NCI-H1694 (cell line): ENCODE results near the gene BOLA3.
"Not testable (repeated sequence)": the region's sequence is repeated elsewhere in the genome, so short reads cannot be mapped to it uniquely, and the experiment has no call there.

Experiments
- DNase-seq: peaks from one replicate; lab custom pipeline; 2025; lab: John Stamatoyannopoulos, UW

BOLA3 gene

DNA sequence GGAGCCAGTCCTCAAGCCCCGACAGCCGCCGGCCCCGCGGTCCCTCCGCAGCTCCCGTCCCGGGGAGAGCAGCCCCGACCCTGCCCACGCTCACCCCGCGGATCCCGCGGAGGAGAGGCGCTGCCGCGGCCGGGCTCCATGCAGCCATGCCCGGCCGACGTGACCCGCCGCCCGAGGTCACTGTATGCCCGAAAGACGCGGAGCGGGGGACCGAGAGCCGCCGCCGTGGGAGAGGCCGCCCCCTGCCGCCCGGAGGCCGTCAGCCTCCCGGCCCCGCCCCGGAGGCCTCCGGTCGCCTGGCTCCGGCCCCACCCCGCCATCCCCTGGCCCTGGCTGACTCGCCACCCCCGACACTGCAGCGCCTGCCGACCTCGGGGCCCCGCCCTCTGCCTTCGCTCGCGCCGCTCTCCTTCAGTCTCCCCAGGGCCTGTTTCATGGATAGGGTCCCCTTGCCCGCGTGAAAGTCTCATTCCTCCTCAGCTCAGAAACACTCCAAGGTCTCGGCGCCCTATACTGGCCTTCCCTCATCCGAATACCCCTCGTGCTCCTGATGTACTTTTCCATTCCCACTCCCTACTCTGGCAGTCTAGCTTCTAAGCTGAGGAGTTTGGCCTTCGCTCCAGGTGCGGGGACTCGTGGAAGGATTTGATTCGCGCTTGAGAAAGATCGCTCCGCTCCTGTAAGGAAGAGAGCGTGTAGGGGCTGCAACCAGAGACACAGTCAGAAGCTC lies at the start of gene BOLA3:
Gene BOLA3, minus strand, starts transcription at position 186 of the 730 bp plus-strand sequence. Its CDS starts 38 bp downstream, at position 148.
- peak; percentile 46 for DNase-seq

- DNase-seq: no peak
Measured at GRCh38 chr2:74197049-74197448, 49.3 kb upstream of the BOLA3 start.

DNA sequence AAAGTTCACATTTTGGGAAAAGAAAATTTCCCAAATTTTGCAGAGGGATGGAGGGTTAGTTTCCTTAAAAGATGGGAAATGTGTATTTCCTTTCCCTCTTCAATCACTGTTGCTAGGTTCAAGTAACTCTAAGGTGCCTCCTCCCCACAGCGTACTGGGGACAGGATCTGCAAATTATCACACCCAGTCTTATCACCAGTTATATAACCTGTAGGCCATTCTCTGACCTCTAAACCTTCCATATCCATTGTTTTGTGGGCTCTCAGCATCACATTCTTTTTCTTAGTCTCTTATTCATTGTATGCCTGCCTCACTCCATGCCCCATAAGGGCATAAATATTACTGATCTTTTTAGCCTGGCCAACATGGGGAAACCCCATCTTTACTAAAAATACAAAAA lies 47.1 kb upstream of the BOLA3 start:
- no peak for DNase-seq

- no peak for DNase-seq
Measured at GRCh38 chr2:74191596-74192380, 44.1 kb upstream of the BOLA3 start.

DNA sequence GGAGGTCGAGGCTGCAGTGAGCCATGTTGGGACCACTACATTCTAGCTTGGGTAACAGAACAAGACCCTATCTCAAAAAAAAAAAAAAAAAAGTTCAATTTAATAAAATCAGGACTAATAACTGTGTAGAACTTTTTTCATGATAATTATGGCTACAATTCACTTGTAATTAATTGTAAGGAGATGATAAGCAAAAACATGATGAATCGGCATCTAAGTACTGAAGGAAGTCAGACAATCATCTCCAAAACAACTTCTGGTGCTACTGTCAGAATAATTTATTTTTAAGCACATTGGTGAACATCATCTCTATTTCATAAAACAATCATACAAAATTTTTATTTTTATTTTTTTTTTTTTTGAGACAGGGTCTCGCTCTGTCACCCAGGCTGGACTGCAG lies 41.0 kb upstream of the BOLA3 start:
- no peak for DNase-seq

DNA sequence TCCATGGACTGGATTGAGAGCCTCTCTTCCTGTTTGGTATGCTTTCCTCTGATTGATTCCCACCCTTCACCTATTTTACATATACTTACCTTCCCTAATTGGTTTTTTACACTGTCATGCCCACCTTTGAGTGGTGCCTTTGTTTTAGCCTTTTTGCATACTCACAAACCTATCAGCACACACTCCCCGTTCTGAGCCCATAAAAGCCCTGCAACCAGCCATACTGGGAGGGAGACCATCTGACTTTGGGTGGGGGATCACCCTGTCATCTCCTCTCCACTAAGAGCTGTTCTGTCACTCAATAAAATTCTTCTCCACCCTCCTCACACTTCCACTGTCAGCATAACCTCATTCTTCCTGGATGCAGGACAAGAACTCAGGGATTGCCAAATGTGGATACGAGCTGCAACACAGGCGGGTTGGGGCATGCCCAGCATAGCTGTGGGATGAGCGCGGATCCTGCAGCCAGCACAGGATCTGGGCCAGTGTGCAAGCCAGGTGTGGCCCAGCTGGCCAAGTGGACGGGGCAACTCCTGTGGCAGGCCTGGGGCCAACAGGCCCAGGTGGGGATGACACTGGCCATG lies 40.4 kb upstream of the BOLA3 start:
- DNase-seq: peak; percentile 75

GRCh38 chr2:74186706-74187105 lies 39.0 kb upstream of the BOLA3 start:
- DNase-seq: not testable (repeated sequence)

DNA sequence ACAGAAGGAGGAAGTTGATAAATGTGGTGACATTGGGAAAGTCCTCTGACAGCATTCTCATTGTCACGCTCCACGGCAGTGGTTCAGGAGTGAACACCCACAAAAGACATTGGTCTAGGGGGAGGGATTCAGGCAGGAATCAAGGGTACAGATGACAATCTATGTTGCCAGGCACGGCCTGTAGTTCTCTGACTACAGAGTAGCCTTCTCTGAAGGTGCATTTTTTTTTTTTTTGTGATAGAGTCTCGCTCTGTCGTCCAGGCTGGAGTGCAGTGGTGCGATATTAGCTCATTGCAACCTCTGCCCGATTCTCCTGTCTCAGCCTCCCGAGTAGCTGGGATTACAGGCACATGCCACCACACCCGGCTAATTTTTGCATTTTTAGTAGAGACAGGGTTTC lies 38.3 kb upstream of the BOLA3 start:
- DNase-seq: no peak

GRCh38 chr2:74183878-74184277 lies 36.2 kb upstream of the BOLA3 start:
- DNase-seq: no peak

DNA sequence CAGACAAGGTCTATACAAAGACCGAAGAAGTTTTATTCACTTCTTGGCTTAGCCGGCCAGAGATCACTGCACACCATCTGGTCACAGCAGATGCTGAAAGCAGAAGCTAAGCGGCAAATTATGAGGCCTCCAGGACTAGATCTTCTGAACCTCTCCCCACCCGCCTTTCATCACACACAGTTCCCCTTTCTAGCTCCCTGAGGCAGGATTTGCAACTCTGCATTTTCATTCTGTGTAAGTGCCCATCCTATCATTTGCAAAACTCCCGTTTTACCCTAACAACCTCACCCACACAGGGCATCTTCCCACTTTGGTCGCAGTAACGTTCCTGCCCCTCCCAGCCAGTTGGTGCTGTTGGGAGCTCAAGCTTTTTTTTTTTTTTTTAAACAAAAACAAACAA lies 34.0 kb upstream of the BOLA3 start:
- DNase-seq: peak; percentile 94

- no peak for DNase-seq
Measured at GRCh38 chr2:74179063-74179865, 31.6 kb upstream of the BOLA3 start.

- DNase-seq: peak; percentile 98
Measured at GRCh38 chr2:74178211-74179062, 30.7 kb upstream of the BOLA3 start, which contains the start of gene MOB1A. TSS of gene MOB1A (minus strand) at chr2:74178879. CDS start at chr2:74178674, 205 bp downstream.

DNA sequence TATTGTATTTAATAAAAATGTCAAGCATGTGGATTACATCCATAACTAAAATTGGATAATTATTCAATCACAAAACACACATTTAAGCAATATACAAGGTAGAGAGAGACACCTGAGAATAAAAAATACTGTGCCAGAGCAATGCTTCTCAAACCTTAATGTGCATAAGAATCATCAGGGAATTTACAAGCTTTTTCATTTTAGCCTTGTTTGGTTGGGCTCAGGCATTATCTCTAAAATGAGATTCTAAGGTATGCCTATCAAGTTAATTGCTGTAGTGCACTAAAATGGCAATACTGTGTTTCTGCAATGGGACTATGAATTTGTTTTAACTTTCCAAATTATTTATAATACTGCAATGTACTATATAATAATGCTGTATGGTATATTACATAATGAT lies 30.0 kb upstream of the BOLA3 start:
- no peak for DNase-seq

DNA sequence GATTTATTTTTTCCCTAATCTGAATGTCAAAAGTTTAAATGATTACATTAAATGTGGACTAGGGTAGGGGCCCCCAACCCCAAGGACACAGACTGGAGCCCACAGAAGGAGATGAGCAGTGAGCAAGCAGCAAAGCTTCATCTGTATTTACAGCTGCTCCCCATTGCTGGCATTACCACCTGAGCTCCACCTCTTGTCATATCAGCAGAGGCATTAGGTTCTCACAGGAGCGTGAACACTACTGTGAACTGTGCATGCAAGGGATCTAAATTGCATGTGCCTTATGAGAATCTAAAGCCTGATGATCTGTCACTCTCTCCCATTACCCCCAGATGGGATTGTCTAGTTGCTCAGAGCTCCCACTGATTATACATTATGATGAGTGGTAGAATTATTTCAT lies 27.2 kb upstream of the BOLA3 start:
- DNase-seq: no peak

GRCh38 chr2:74168739-74169138 lies 21.0 kb upstream of the BOLA3 start:
- no peak for DNase-seq

GRCh38 chr2:74164761-74165160 lies 17.0 kb upstream of the BOLA3 start:
- no peak for DNase-seq

GRCh38 chr2:74162951-74163350 lies 15.2 kb upstream of the BOLA3 start:
- no peak for DNase-seq

DNA sequence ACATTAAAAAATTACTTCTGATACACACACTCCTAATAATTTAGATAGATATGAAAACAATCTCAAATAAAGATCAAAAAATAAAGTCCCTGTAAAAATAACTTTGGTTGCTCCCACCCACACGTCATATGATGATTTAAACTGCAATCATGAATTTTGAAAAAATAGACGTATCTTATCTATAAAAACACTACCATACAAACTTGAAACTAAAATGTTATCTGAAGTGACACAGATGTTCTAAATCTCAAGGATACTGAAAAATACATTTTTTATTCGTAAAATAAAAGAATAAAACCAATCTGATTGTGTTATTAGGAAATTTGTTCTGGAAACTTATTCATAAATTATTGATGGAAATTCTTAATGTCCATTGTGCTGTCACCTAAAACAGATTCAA lies 8.1 kb upstream of the BOLA3 start:
- no peak for DNase-seq

DNA sequence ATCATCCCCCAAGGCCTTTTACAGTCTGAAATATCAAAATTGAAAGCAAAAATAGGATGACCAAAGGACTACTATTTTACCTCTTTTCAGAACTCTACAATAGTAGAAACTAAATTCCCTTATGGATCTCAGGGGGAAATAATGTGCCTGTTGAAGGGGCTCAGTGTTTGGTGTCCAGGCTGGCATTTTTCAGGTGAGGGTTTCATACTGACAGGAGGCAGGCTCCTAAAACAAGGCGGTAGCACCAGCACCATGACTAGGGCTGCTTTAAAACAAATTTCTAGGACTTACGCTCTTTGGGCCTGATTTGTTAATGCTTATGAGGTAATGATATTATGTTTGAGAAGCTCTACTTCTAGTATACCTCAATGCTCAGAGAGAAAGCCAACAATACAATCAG lies 5.2 kb upstream of the BOLA3 start:
- DNase-seq: no peak

- no peak for DNase-seq
Measured at GRCh38 chr2:74149570-74150319, 2.0 kb upstream of the BOLA3 start.

GRCh38 chr2:74149247-74149525 lies 1.5 kb upstream of the BOLA3 start:
- DNase-seq: no peak
